Activated CD8-positive, alpha-beta memory T cell treated with anti-CD3 and anti-CD28 coated beads for 1 hour (primary cell): ENCODE measurements around the gene COL15A1.

Experiments
- DNase-seq, 2 donors: peaks; one replicate each; pipeline ENCODE4 v3.0.0-alpha.2; 2020; ENCODE audit warnings: low read depth in 1 of 2; ENCODE audit errors: extremely low read depth in 1 of 2

The COL15A1 gene

GRCh38 chr9:98944057-98944733 is 488 bp downstream of the COL15A1 start:
- no peak for DNase-seq

GRCh38 chr9:98944734-98945074 is 997 bp downstream of the COL15A1 start:
- no peak for DNase-seq

GRCh38 chr9:98949565-98949964 is 5.9 kb downstream of the COL15A1 start:
- no peak for DNase-seq

GRCh38 chr9:98950262-98950661 is 6.6 kb downstream of the COL15A1 start:
- DNase-seq, result no peak

- DNase-seq, result no peak
Observed at GRCh38 chr9:98951967-98952366, 8.3 kb downstream of the COL15A1 start.

- DNase-seq, result no peak
Observed at GRCh38 chr9:98953581-98954243, 10.0 kb downstream of the COL15A1 start.

- DNase-seq, result no peak
Observed at GRCh38 chr9:98954244-98954610, 10.5 kb downstream of the COL15A1 start.

GRCh38 chr9:98955259-98955658 is 11.6 kb downstream of the COL15A1 start:
- no peak for DNase-seq

- no peak for DNase-seq
Observed at GRCh38 chr9:98957826-98958225, 14.1 kb downstream of the COL15A1 start.

- DNase-seq, result no peak
Observed at GRCh38 chr9:98958271-98958984, 14.7 kb downstream of the COL15A1 start.

GRCh38 chr9:98960409-98960808 is 16.7 kb downstream of the COL15A1 start:
- DNase-seq, result no peak

- DNase-seq, result no peak
Observed at GRCh38 chr9:98961513-98962180, 17.9 kb downstream of the COL15A1 start.

GRCh38 chr9:98962181-98962560 is 18.5 kb downstream of the COL15A1 start:
- DNase-seq, result no peak

GRCh38 chr9:98962861-98963260 is 19.2 kb downstream of the COL15A1 start:
- no peak for DNase-seq

- no peak for DNase-seq
Observed at GRCh38 chr9:98964201-98964600, 20.5 kb downstream of the COL15A1 start.

GRCh38 chr9:98964911-98965336 is 21.2 kb downstream of the COL15A1 start:
- DNase-seq, result no peak

GRCh38 chr9:98966676-98967075 is 23.0 kb downstream of the COL15A1 start:
- DNase-seq, result no peak

- no peak for DNase-seq
Observed at GRCh38 chr9:98967257-98967656, 23.6 kb downstream of the COL15A1 start.

- DNase-seq, result no peak
Observed at GRCh38 chr9:98967680-98968079, 24.0 kb downstream of the COL15A1 start.

GRCh38 chr9:98968601-98969337 is 25.1 kb downstream of the COL15A1 start:
- DNase-seq, result no peak

GRCh38 chr9:98970532-98971041 is 26.9 kb downstream of the COL15A1 start:
- DNase-seq, result no peak
